Omental fat pad (tissue), 4 donors: ENCODE measurements around the gene LGI4. TPM values are rescaled to one million over a fixed set of nuclear protein-coding genes. Genes with fewer than 3 reads are reported as not detected.

Experiments used
- ATAC-seq: fragments of 150-250 bp; one replicate; pipeline ENCODE4 v1.9.1; 2016; ENCODE audit warnings: mild to moderate bottlenecking, moderate library complexity; ENCODE audit not compliant: low FRiP score
- DNase-seq: peaks from one replicate; pipeline ENCODE4 v3.0.0-alpha.2; 2019; ENCODE audit warnings: low spot score
- total RNA-seq, 4 donors: library from RNA; depleted of rRNA; stranded (reverse); fragments of >200 nt; gene quantifications; one replicate each; pipeline ENCODE4 v1.1.0, GENCODE V29; 2016
- TF ChIP-seq, protein P1 (sequence below), 3 donors: fragments of 450-650 bp; IDR thresholded peaks; one replicate each; pipeline ENCODE4 v1.5.1; 2016 to 2017; ENCODE audit warnings: antibody characterized with exemption in 3 of 3, mild to moderate bottlenecking in 3 of 3, moderate library complexity in 2 of 3

Gene LGI4
- total RNA-seq, 4 donors from 2014 or later: 6.2 to 31.1 (median 8.3) TPM

DNA sequence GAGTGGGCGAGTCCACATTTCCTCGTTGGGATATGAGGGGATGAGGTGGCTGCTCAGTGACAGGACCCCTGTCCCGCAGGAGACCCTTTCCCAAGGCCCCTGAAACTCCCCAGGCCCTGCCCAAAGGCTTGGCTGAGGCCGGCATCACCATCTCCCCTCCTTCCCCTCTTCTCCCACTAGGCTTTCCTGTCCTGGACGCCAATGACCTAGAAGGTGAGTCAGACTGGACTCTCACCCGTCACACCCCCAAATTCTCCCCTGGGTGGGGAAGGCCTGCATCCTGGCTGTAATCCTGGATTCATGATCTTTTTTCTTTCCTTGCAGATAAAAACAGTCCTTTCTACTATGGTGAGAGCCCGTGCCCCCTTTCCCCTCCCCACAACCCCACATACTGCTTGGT lies 14.0 kb downstream of the LGI4 start:
- TF ChIP-seq, protein P1, sequence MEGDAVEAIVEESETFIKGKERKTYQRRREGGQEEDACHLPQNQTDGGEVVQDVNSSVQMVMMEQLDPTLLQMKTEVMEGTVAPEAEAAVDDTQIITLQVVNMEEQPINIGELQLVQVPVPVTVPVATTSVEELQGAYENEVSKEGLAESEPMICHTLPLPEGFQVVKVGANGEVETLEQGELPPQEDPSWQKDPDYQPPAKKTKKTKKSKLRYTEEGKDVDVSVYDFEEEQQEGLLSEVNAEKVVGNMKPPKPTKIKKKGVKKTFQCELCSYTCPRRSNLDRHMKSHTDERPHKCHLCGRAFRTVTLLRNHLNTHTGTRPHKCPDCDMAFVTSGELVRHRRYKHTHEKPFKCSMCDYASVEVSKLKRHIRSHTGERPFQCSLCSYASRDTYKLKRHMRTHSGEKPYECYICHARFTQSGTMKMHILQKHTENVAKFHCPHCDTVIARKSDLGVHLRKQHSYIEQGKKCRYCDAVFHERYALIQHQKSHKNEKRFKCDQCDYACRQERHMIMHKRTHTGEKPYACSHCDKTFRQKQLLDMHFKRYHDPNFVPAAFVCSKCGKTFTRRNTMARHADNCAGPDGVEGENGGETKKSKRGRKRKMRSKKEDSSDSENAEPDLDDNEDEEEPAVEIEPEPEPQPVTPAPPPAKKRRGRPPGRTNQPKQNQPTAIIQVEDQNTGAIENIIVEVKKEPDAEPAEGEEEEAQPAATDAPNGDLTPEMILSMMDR (IDR thresholded peaks at IDR 0.05): no peak
- ATAC-seq (no peak), DNase-seq (no peak)

DNA sequence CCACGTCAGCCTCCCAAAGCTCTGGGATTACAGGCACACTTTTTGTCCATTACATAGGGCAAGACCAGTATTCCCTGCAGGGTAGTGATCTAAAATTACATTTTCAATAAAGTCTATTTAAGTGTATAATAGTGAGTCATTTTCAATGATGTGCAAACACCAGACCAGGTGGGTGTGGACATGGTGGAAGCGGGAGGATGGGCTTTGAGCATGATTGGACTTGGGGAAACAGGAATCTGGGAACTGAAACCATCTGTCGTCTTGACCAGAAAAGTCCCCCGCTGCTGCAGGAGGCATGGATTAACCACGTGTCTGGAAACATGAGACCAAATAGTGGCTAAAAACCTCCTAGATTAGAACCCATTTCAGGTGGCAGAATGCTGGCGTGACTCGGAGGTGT lies 14.4 kb downstream of the LGI4 start:
- TF ChIP-seq, protein P1 (IDR thresholded peaks at IDR 0.05): no peak
- ATAC-seq (no peak), DNase-seq (no peak)

DNA sequence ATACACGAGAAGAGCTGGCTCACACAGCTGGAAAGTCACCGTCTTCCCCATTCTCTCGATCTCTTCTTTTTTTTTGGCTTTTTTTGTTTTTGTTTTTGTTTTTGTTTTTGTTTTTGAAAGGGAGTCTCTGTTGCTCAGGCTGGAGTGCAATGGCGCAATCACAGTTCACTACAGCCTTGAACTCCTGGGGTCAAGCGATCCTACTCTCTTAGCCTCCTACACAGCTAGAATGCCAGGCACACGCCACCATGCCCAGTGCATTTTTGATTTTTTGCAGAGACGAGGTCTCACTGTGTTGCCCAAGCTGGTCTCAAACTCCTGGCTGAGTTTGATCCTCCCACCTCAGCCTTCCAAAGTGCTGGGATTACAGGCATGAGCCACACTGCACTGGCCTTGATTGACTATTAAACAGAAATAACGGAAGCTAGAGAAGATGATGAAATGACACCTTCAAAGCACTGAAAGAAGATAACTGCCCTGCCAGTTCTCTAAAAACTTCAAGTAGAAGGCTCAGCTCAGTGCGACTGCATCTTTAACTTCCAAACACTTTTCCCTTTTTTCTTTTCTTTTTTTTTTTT lies 15.2 kb downstream of the LGI4 start:
- DNase-seq: no peak
- no peak for ATAC-seq
- TF ChIP-seq, protein P1 (IDR thresholded peaks at IDR 0.05): no peak

DNA sequence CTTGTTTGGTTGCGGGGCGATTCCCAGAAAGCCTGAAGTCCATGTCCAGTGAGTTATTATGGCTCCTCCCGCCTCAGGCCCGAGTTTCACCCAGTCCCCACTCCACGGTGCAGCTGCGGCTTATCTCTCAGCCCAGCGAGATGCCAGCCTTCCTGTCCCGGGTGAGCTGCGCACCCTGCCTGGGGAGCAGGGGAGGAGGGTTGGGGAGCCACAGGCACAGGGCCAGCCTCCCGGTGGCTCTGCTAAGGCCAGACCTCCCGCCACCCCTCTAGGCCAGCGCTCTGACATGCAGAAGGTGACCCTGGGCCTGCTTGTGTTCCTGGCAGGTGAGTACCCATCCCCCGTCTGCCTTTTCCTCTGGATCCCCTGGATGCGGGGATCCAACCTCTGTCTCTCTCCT lies 15.8 kb downstream of the LGI4 start:
- TF ChIP-seq, protein P1 (IDR thresholded peaks at IDR 0.05): no peak
- DNase-seq: no peak
- no peak for ATAC-seq

DNA sequence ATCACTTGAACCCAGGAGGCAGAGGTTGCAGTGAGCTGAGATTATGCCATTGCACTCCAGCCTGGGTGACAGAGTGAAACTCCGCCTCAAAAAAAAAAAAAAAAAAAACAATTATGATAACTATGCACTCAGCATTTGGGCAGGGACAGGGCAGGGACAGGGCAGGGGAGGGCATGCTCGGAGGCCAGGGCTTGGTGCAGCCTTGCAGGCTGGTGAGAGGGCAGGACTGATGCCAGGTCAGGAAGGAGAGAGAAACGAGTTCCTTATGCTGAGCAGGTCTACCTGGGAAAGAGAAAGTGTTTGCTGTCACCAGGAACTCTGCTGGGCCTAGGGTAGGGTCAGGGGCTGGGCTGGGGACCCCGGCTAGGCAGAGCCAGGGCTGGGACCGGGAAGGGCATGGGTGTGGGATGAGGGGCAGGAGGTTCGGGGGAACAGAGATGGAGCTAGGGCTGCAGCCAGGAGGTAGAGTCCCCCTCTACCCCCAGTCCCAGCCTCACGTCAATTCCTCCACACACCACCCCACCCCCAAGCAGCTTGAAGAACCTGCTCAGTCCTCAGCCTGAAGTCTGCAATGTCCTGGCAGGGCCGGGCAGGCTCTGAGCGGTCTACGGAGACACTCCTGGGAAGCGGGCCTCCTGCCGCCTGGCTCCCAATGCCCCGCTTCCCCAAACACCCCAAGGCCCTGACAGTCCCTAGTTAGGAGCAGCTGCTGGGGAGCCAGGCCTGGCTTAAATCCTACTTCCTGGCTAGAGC lies 16.4 kb downstream of the LGI4 start:
- ATAC-seq: no peak
- TF ChIP-seq, protein P1 (IDR thresholded peaks at IDR 0.05): no peak
- DNase-seq: no peak

DNA sequence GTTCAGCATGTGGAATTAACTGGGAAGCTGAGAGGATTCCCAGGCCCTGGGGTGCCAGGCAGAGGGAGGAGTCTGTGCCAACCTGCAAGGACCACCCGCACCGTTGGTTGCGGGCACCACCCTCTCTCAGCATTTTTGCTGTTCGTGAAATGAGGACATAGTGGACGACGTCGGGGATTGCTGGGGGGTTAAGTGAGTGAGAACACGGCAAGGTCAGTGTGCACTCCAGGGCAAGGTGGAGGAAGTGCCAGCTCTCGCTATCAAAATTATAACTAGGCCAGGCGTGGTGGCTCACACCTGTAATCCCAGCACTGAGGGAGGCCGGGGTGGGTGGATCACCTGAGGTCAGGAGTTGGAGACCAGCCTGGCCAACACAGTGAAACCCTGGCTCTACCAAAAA lies 17.1 kb downstream of the LGI4 start:
- ATAC-seq (no peak), DNase-seq (no peak)

More for the DNA sequence above, 17.1 kb downstream of the LGI4 start:
- TF ChIP-seq, protein P1 (IDR thresholded peaks at IDR 0.05): no peak
